Measurements from ENCODE around the gene SNTA1.
"Not testable (repeated sequence)": the region's sequence is repeated elsewhere in the genome, so short reads cannot be mapped to it uniquely, and the experiment has no call there.

The SNTA1 gene

DNA sequence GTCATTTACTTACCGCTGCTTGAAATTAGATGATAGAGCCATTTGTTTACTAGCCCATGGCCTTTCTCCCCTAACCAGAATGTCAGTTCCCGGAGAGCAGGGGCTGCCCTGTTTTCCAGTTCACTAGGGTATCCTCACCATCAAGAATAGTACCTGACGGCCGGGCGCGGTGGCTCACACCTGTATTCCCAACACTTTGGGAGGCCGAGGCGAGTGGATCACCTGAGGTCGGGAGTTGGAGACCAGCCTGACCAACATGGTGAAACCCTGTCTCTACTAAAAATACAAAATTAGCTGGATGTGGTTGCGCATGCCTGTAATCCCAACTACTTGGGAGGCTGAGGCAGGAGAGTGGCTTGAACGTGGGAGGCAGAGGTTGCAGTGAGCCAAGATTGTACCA is 19.7 kb downstream of the SNTA1 start:
- not testable (repeated sequence) for DNase-seq

- no peak for DNase-seq
These were observed 20.3 kb downstream of the SNTA1 start for GRCh38 chr20:33423141-33423834.

- no peak for DNase-seq
These were observed 24.2 kb downstream of the SNTA1 start for GRCh38 chr20:33419140-33419974.

DNA sequence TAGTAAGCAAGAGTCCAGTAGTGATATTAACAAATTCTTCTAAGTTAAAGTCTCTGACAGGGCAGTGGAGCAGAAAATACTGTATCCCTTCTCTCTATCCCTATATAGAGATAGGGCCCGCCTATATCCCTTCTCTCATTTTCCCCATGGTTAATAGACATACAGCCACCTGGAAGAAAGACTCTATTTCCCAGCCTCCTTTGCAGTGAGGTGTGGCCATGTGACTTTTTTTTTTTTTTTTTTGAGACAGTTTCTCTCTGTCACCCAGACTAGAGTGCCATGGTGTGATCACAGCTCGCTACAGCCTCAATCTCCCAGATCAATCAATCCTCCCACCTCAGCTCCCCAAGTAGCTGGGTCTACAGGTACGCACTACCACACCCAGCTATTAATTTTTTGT is 25.5 kb downstream of the SNTA1 start:
- no peak for DNase-seq

DNA sequence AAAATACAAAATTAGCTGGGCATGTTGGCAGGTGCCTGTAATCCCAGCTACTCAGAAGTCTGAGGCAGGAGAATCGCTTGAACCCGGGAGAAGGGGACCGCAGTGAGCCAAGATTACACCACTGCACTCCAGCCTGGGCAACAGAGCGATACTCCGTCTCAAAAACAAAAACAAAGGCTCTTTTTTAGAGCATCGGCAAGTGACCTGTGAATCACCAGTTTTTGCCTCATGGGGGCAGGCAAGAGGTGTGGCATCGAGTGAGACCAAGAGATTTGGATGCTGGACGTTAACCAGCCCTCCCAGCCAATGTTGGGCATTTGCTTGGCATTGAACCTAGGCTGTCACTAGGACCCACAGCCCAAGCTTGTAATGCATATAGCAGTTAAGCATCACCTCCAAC is 27.6 kb downstream of the SNTA1 start:
- DNase-seq = no peak

- DNase-seq = no peak
These were observed 31.1 kb downstream of the SNTA1 start for GRCh38 chr20:33412484-33412838.

GRCh38 chr20:33411711-33412483 is 31.7 kb downstream of the SNTA1 start:
- no peak for DNase-seq

DNA sequence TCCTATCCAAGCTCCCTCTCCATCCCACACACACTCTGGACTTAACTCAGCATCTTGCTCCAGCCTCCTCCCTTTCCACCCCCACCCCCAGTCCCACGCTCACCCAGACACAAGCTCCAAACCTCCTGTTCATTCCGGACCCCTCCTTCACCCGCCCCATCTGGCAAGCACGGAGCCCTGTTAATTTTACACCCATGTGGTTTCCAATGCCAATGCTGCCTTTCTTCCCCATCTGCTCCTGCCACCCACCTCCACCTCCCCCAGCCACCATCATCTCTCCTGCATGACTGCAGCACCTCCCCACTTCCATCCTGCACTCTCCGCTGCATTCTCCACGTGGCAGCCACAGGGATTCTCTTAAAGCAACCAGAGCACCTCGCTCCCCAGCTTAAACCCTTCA is 32.3 kb downstream of the SNTA1 start:
- DNase-seq = no peak

DNA sequence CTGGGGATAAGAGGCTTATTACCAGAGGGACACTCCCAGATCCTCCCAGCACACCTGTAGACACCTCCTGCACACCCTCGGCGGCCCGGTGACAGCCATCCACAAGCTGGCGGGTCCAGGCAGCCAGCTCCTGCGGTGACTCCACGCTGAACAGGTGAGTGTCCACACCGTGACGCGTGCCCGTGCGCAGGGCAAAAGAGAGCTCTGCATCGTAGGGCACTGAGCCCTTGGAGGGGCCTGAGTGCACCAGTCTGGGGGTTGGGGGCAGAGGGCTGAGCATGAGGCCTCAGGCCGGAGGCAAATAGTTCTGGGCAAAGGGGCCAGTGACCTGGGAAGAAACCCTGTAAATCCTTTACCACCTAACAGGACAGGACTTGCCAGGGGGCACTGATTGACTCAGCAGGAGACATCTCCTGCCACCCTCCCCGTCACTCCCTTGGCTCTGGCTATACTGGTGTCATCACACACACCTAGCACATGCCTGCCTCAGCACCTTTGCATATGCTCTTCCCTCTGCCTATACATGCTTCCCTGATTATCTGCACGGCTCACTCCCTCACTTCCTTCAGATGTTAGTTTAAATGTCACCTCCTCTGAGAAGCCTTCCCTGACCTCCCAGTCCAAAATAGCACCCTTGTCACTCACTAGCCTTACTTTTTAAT is 33.4 kb downstream of the SNTA1 start:
- DNase-seq = no peak

DNA sequence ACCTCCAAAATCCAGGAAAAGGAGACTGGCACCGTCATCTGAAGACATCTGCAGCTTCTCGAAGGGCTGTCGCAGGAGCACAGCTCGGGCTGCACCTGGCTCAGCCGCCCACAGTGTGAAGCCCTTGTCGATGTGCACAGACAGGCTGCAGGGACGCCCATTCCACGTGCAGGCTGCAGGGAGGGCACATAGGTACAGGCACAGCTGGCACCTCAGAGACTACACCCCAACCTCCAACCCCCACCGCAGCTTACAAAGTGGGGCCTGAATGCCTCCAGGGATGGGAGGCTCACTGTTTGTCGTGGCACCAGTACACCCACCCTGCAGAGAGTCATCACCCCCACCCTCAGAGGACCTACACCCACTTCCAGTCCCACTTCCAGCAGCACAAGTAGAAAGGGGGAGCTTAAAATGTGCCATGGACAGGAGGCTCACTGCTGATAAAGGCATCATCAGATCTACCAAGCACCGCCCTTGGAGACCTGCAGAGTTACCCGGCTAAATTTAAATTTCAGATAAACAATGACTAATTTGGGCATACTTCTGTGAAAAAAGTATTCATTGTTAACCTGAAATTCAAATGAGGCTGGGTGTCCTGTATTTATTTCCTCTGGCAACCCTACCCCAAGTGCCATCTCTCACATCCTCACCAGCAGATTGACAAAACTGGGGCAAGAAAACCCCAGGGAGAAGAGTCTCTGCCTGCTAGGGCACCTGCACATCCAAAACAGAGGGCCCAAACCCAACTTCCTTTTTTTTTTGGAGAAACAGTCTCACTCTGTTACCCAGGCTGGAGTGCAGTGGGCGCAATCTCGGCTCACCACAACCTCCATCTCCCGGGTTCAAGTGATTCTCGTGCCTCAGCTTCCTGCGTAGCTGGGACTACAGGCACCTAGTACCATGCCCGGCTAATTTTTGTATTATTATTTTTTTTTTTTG is 34.6 kb downstream of the SNTA1 start:
- DNase-seq = no peak

DNA sequence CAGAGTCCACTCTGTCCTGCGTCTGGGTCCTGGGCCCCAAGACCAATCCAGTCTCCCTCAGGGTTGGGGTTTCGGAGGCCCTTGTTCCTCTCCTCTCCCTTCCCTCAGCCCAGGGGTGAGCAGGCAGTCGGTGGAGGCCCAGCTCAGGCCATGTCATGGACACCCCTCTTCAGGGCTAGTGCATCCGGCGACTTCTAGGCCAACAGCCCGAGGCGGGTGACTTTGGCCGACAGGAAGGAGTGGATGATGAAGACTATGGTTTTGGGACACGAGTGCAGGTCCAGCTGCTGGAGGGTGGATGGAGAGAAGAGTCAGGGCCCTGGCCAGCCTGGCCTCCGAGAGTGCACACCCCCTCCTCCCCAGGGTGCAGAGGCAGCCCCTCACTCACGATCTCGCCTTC is 35.2 kb downstream of the SNTA1 start:
- no peak for DNase-seq

DNA sequence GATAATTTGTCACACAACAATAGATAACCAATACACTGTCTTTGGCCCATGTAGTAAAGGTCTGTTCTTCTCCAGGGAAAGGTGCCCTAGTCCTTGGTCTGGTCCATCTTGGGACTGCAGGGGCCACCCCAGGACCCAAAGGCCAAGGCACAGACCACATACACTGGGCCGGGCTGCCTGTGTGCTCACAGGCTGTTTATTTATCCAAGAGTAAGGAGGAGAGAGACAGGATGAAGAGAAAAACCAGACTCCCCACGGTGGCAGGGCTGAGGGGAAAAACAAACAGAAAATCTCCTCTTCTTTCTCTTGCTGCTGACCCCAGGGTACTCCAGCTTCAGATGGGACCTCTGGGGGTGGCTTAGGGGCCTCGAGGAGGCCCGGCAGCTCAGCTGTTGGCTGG is 35.8 kb downstream of the SNTA1 start:
- no peak for DNase-seq

DNA sequence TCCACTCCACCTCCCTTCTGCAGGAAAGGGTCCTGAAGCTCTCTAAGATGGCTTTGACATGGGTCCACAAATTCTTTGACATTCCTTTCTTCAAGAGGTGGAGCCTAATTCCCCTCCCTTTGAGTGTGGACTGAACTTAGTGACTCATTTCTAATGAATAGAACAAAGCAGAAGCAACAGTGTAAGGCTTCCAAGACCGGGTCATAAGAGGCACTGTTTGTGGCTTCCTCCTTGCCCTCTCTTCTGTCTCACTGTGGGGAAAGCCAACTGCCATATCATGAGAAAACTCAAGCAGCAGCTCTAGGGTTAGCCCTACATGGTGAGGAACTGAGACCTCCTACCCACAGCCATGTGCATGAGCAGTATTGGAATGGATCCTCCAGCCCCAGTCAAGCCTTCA is 36.3 kb downstream of the SNTA1 start:
- DNase-seq = no peak

DNA sequence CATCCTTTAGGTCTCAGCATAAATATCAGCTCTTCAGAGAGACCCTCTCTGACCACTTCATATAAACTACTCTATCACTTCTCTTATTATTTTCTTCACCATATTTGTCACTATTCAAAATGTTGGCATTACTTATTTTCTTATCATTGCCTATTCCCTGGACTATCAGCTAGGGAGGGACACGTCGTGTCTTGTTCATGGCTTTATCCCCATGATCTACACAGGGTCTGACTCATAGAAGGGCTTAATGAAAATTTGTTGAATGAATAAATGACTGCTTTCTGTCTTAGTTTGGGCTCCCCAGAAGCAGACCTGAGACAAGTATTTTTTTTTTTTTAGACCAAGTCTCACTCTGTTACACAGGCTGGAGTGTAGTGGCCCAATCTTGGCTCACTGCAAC is 39.3 kb downstream of the SNTA1 start:
- DNase-seq = no peak

DNA sequence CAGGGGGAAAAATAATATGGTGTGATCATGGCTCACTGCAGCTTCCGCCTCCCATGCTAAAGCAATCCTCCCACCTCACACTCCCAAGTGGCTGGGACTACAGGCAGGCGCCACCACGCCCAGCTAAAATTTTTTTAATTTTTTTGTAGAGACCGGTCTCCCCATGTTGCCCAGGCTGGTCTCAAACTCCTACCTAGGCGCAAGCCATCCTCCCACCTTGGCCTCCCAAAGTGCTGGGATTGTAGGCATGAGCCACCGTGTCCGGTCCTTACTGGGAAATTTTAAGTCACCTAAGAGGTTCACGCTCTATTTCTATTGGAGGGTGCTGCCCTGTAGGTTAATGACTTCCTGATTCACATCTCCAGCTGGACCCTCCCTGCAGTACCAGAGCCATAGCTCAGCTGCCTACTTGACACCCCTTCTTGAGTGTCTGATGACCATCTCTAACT is 41.6 kb downstream of the SNTA1 start:
- no peak for DNase-seq

GRCh38 chr20:33401184-33401920 is 42.2 kb downstream of the SNTA1 start, which contains the start of gene CDK5RAP1:
CDK5RAP1 (minus strand) TSS chr20:33401519; CDS start chr20:33397064, 4,455 bp downstream.
- DNase-seq = peak; percentile 86

DNA sequence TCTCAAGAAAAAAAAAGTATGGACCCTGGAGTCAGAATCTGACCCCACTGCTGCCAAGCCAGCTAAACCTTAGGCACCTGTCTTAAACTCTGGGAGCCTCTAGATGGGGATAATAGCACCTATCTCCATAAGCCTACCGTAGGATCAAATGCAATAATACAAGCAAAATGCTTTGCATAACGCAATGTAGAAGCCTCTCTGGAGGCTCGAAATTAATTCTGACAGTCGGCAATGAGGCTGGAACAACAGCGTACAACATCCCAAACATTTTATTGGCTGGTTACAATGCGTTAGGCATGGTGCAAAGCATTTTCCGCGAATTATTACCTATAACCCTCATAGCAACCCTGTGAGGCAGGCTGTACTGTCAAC is 42.8 kb downstream of the SNTA1 start:
- peak; percentile 4 for DNase-seq

- no peak for DNase-seq
These were observed 43.6 kb downstream of the SNTA1 start for GRCh38 chr20:33399924-33400323.

GRCh38 chr20:33394718-33395117 is 48.8 kb downstream of the SNTA1 start:
- no peak for DNase-seq

- DNase-seq = no peak
These were observed 50.0 kb downstream of the SNTA1 start for GRCh38 chr20:33393609-33394008.

DNA sequence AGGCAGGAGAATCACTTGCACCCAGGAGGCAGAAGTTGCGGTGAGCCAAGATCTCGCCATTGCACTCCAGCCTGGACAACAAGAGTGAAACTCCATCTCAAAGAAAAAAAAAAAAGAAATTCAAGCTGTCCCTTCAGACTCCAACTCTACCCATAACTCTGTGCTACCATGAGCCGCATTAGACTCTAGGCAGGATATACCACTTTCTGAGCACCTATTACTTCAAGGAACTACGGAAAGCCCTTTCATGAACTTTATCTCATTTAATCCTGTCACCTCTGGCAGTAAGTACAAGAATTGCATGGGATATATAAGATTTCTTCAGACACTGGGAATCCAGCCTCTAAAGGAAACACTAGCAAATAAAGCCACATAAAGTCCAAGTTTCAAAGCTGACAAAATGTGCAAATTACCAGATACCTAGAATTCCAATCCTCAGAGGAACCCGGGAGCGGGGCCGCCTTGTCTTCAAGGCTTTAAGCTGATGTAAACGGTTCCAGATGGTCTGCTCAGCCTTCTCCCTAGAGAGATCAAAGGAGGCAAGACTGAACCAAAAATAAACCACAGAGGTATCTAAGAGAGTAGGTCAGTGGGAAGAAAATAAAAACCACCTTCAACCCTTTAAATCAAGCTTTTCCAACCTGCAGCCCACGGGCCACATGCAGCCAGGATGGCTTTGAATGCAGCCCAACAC is 51.7 kb downstream of the SNTA1 start:
- DNase-seq = no peak

All from NCI-H1436 (cell line).